Left colon (tissue), 2 donors: ENCODE measurements around the gene MT1F. TPM values are rescaled to one million over a fixed set of nuclear protein-coding genes. Genes with fewer than 3 reads are reported as not detected.

ENCODE experiments used
- ATAC-seq: fragments of 200-7000 bp; cut with Tn5 transposase; one replicate; pipeline ENCODE4 v1.9.1; 2020; ENCODE audit warnings: mild to moderate bottlenecking, moderate library complexity
- DNase-seq, 2 donors: peaks; one replicate each; pipeline ENCODE4 v3.0.0-alpha.2; 2020
- intact Hi-C, 2 donors: fragments of 100-400 bp; cut with DNase I in 1 of 2; cut with micrococcal nuclease in 1 of 2; formaldehyde crosslinking; loops; one replicate each; pipeline versions ENCODE4 v1.11.2 to v1.14.0; 2022; cut with DNase I, micrococcal nuclease
- total RNA-seq, 2 donors: library from RNA; stranded (reverse); fragmentation: NEBNext Ultra II Directional; extraction: Animal tissue kit (Norgen Biotek cat#: 25700); gene quantifications; one replicate each; pipeline ENCODE4 v1.2.1, GENCODE V29; 2021
- donor health status: DM: no; HTN: no; CAD: no.
- donor health status: DM: yes; HTN: yes; CAD: no.

MT1F gene
- total RNA-seq, 2 donors from 2014 or later = 9.0 to 71.2 TPM

GRCh38 chr16:56683424-56684172, 25.8 kb downstream of the MT1F start:
- intact Hi-C loops = no loop called here
- ATAC-seq (no peak), DNase-seq (no peak)

- no peak for DNase-seq
- intact Hi-C loops = no loop called here
- ATAC-seq = no peak
Measured at GRCh38 chr16:56684256-56684925, 26.6 kb downstream of the MT1F start.

GRCh38 chr16:56684926-56685590, 27.3 kb downstream of the MT1F start:
- ATAC-seq (no peak), DNase-seq (no peak)
- intact Hi-C loops = no loop called here

- no peak for DNase-seq
- no peak for ATAC-seq
- intact Hi-C loops = no loop called here
Measured at GRCh38 chr16:56686758-56687157, 29.0 kb downstream of the MT1F start.

- intact Hi-C loops = no loop called here
- DNase-seq (no peak), ATAC-seq (no peak)
Measured at GRCh38 chr16:56688762-56689161, 31.0 kb downstream of the MT1F start.

GRCh38 chr16:56689171-56689570, 31.4 kb downstream of the MT1F start:
- ATAC-seq (no peak), DNase-seq (no peak)
- intact Hi-C loops = no loop called here

GRCh38 chr16:56690420-56691122, 32.8 kb downstream of the MT1F start:
- ATAC-seq (no peak), DNase-seq (no peak)
- intact Hi-C loops = loop anchor here in 1 of 2 donors (5.0 kb wide), 1 partner anchor 178 kb away; no protein-coding TSS in a partner anchor

GRCh38 chr16:56691885-56692284, 34.1 kb downstream of the MT1F start:
- DNase-seq (peak; percentile 39 to 69), ATAC-seq (peak; percentile 99)
- intact Hi-C loops = loop anchor here in 1 of 2 donors (5.0 kb wide), 1 partner anchor 180 kb away; no protein-coding TSS in a partner anchor

- no peak for DNase-seq
- no peak for ATAC-seq
- intact Hi-C loops = no loop called here
Measured at GRCh38 chr16:56695246-56695645, 37.5 kb downstream of the MT1F start.

- DNase-seq = no peak
- intact Hi-C loops = no loop called here
- ATAC-seq = no peak
Measured at GRCh38 chr16:56697456-56698155, 39.8 kb downstream of the MT1F start.

GRCh38 chr16:56700195-56700594, 42.4 kb downstream of the MT1F start:
- ATAC-seq = no peak
- intact Hi-C loops = no loop called here
- no peak for DNase-seq

GRCh38 chr16:56700631-56701030, 42.9 kb downstream of the MT1F start:
- ATAC-seq = no peak
- DNase-seq = no peak
- intact Hi-C loops = no loop called here

GRCh38 chr16:56701534-56701933, 43.8 kb downstream of the MT1F start:
- intact Hi-C loops = no loop called here
- no peak for DNase-seq
- ATAC-seq = no peak

GRCh38 chr16:56702836-56703235, 45.1 kb downstream of the MT1F start:
- intact Hi-C loops = loop anchor here in 1 of 2 donors (2.0 kb wide), 1 partner anchor 126 kb away; no protein-coding TSS in a partner anchor
- ATAC-seq = no peak
- no peak for DNase-seq

Other genes starting within 250 kb of the MT1F start
- 100 to 1,000 TPM in 1 of 2 donors, 10 to 100 TPM in 1; 87.2 to 111 TPM for gene AMFR, start 232.4 kb upstream of the MT1F start, total RNA-seq
- gene NUDT21, start 206.6 kb upstream of the MT1F start, total RNA-seq = 10 to 100 TPM; 68.5 to 77.9 TPM
- 10 to 100 TPM; 15.9 to 16.5 TPM for gene OGFOD1, start 206.4 kb upstream of the MT1F start, total RNA-seq
- 10 to 100 TPM; 34.2 to 36.2 TPM for gene BBS2, start 137.9 kb upstream of the MT1F start, total RNA-seq
- not detected for gene MT4, start 92.9 kb upstream of the MT1F start, total RNA-seq
- 1 to 10 TPM; 1.5 to 1.8 TPM for gene MT3, start 68.4 kb upstream of the MT1F start, total RNA-seq
- 100 to 1,000 TPM in 1 of 2 donors, 10 to 100 TPM in 1; 78.4 to 287 TPM for gene MT2A, start 49.4 kb upstream of the MT1F start, total RNA-seq
- gene MT1E, start 32.2 kb upstream of the MT1F start, total RNA-seq = 100 to 1,000 TPM in 1 of 2 donors, 10 to 100 TPM in 1; 64.7 to 240 TPM
- 10 to 100 TPM in 1 of 2 donors, 1 to 10 TPM in 1; 5.1 to 60.6 TPM for gene MT1M, start 25.3 kb upstream of the MT1F start, total RNA-seq
- gene MT1A, start 19.3 kb upstream of the MT1F start, total RNA-seq = 1 to 10 TPM; 4.7 to 5.1 TPM
- gene MT1B, start 6.1 kb upstream of the MT1F start, total RNA-seq = not detected
- gene MT1G, start 10.1 kb downstream of the MT1F start, total RNA-seq = 100 to 1,000 TPM in 1 of 2 donors, 10 to 100 TPM in 1; 22.4 to 484 TPM
- gene MT1H, start 11.9 kb downstream of the MT1F start, total RNA-seq = 10 to 100 TPM in 1 of 2 donors, 1 to 10 TPM in 1; 3.3 to 80.9 TPM
- gene MT1X, start 24.5 kb downstream of the MT1F start, total RNA-seq = 10 to 100 TPM; 29.5 to 63.4 TPM
- gene NUP93, start 72.2 kb downstream of the MT1F start, total RNA-seq = 10 to 100 TPM; 34.1 to 52.7 TPM
- under 1 TPM in 1 of 2 donors, not detected in 1; 0.11 TPM for gene SLC12A3, start 207.2 kb downstream of the MT1F start, total RNA-seq